Measurements from ENCODE around the gene BPIFB2. TPM values are rescaled to one million over a fixed set of nuclear protein-coding genes. Genes with fewer than 3 reads are reported as not detected.
A peak's percentile ranks its signal among the peaks of the same experiment; 100 is the strongest.

BPIFB2 gene
- polyA plus RNA-seq, 3 donors = not detected

- peaks cover 1 to 3% (median 2%) of the 10 kb centered on the region in 3 donors for H3K27me3 Mint-ChIP-seq (ENCODE audit: low read depth in 3 of 3)
- no peaks in the 10 kb centered on the region for H4K20me1 ChIP-seq (ENCODE audit: insufficient read depth, low read length)
- no peak overlapping the region for H3K4me3 Mint-ChIP-seq
- no peak for TF ChIP-seq CTCF (IDR thresholded peaks at IDR 0.05)
- no peaks in the 10 kb centered on the region for H3K4me1 ChIP-seq (ENCODE audit: control insufficient read depth in 1 of 2, insufficient read depth in 2 of 2, low read length in 2 of 2)
- no peak overlapping the region for H3K9ac ChIP-seq (ENCODE audit: insufficient read depth, low read length, poor library complexity, severe bottlenecking)
- no peaks in the 10 kb centered on the region for H3K79me2 ChIP-seq (ENCODE audit: insufficient read depth, low read length)
- H3K27ac ChIP-seq (ENCODE audit: low read depth in 1 of 2, low read length in 2 of 2) = no peak overlapping the region
- WGBS (ENCODE audit: insufficient coverage) = 97% methylated on average over 7 of the region's 16 CpGs
- DNase-seq = no peak
- H3K27me3 ChIP-seq (ENCODE audit: control insufficient read depth in 2 of 2, insufficient read depth in 2 of 2, low read length in 2 of 2) = no peaks in the 10 kb centered on the region
- H3K36me3 Mint-ChIP-seq = no peaks in the 10 kb centered on the region
- H3K27ac Mint-ChIP-seq = peak overlapping the region in 1 of 7 donors; percentile 39
- no peaks in the 10 kb centered on the region for H3K36me3 ChIP-seq (replicated peaks in 1 of 2; ENCODE audit: control insufficient read depth in 1 of 2, insufficient read depth in 2 of 2, low read length in 2 of 2)
- no peaks in the 10 kb centered on the region for H3K4me1 Mint-ChIP-seq
- no peak overlapping the region for H2AFZ ChIP-seq (ENCODE audit: insufficient read depth, low read depth, low read length, poor library complexity, severe bottlenecking)
- intact Hi-C loops (cut with micrococcal nuclease) = no loop called here
- H3K9me3 Mint-ChIP-seq = peaks cover 0 to 2% (median 0%) of the 10 kb centered on the region in 7 donors
- H3K4me3 ChIP-seq (replicated peaks in 1 of 3; ENCODE audit: low read depth in 2 of 3, low read length in 3 of 3) = no peak overlapping the region
- H3K4me2 ChIP-seq (replicated peaks; ENCODE audit: extremely low read depth, low read length, poor library complexity, severe bottlenecking) = no peak overlapping the region
- H3K9me3 ChIP-seq (replicated peaks in 1 of 2; ENCODE audit: control insufficient read depth in 1 of 2, insufficient read depth in 1 of 2, low read length in 2 of 2) = no peaks in the 10 kb centered on the region
These were observed 7.0 kb downstream of the BPIFB2 start for GRCh38 chr20:33014336-33015113.

GRCh38 chr20:33015114-33015484, 7.6 kb downstream of the BPIFB2 start:
- Mint-ChIP-seq H3K27ac (no peak overlapping the region), H3K27me3 (ENCODE audit: low read depth in 3 of 3) (peaks cover 1 to 3% (median 3%) of the 10 kb centered on the region in 3 donors), H3K9me3 (peaks cover 0 to 2% (median 0%) of the 10 kb centered on the region in 7 donors), H3K4me3 (no peak overlapping the region), H3K36me3 (no peaks in the 10 kb centered on the region), H3K4me1 (no peaks in the 10 kb centered on the region)
- no peak overlapping the region for H2AFZ ChIP-seq (ENCODE audit: insufficient read depth, low read depth, low read length, poor library complexity, severe bottlenecking)
- no peaks in the 10 kb centered on the region for H3K79me2 ChIP-seq (ENCODE audit: insufficient read depth, low read length)
- no peaks in the 10 kb centered on the region for H3K27me3 ChIP-seq (ENCODE audit: control insufficient read depth in 2 of 2, insufficient read depth in 2 of 2, low read length in 2 of 2)
- H3K9ac ChIP-seq (ENCODE audit: insufficient read depth, low read length, poor library complexity, severe bottlenecking) = no peak overlapping the region
- H3K36me3 ChIP-seq (replicated peaks in 1 of 2; ENCODE audit: control insufficient read depth in 1 of 2, insufficient read depth in 2 of 2, low read length in 2 of 2) = no peaks in the 10 kb centered on the region
- DNase-seq = no peak
- 97% methylated on average over 7 of the region's 10 CpGs for WGBS (ENCODE audit: insufficient coverage)
- H3K4me3 ChIP-seq (replicated peaks in 1 of 3; ENCODE audit: low read depth in 2 of 3, low read length in 3 of 3) = no peak overlapping the region
- no peaks in the 10 kb centered on the region for H3K9me3 ChIP-seq (replicated peaks in 1 of 2; ENCODE audit: control insufficient read depth in 1 of 2, insufficient read depth in 1 of 2, low read length in 2 of 2)
- no peak overlapping the region for H3K4me2 ChIP-seq (replicated peaks; ENCODE audit: extremely low read depth, low read length, poor library complexity, severe bottlenecking)
- no peak overlapping the region for H3K27ac ChIP-seq (ENCODE audit: low read depth in 1 of 2, low read length in 2 of 2)
- no peaks in the 10 kb centered on the region for H4K20me1 ChIP-seq (ENCODE audit: insufficient read depth, low read length)
- intact Hi-C loops (cut with micrococcal nuclease) = no loop called here
- no peak for TF ChIP-seq CTCF (IDR thresholded peaks at IDR 0.05)
- H3K4me1 ChIP-seq (ENCODE audit: control insufficient read depth in 1 of 2, insufficient read depth in 2 of 2, low read length in 2 of 2) = no peaks in the 10 kb centered on the region

All from CD14-positive monocyte (primary cell).